ENCODE data around the gene CCDC141.
A peak's percentile ranks its signal among the peaks of the same experiment; 100 is the strongest.

Gene CCDC141

DNA sequence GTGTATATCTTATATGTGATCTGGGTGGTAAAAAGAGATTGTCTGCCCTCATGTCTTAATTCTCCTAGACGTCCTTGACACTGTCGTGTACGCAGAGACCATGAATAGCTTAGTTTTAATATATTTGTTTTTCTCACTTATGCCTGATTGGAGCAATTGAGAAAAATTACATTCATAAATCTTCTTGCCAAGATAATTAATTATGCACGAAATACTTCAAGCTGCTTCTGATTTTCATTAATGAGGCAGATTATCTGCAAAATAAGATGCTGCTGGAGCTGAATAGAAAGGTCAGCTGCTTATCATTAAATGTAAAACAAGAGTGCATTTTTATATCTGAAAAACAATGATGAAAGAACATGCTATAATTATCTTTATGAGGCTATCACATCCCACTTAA, 95.9 kb downstream of the CCDC141 start:
- DNase-seq: no peak

- no peak for DNase-seq
Measured at GRCh38 chr2:178951266-178952006, 98.5 kb downstream of the CCDC141 start.

- DNase-seq: no peak
Measured at GRCh38 chr2:178949584-178949983, 100.4 kb downstream of the CCDC141 start.

DNA sequence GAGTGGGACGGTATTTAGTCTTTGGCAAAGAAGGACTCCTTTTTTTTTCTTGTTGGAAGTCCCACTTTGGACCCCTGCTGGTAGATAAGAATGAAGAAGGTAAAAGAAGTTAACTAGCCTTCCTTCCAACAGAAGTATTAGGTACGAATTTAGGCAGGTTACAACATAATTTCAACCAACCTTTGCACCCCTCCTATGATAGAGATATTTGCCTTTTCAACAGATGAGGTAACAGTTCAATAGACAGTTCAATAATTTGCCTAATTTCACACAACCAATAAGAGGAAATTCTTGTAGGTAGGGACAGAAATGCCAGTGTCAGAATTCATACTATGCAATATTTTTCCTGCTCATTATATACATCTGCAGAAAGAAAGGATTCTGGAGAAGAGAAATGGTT, 100.8 kb downstream of the CCDC141 start:
- no peak for DNase-seq

DNA sequence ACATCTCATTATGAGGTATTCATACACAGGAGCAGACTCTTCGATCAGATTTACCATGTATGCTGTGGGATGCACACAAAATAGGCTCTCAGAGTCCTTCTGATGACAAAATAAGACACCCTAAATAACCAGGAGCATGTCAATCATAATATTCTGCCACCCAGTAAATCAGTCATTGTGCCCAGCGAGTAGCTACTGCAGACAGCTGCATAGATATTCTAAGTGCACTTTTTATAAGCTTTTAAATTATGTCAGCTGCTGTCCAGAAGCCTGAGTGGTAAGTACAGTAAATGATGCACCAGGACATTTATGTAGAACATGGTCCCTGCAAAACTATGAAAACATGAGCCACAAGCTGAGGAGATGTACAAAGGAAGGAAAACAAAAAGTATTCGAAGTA, 102.9 kb downstream of the CCDC141 start:
- DNase-seq: no peak

GRCh38 chr2:178946494-178946893, 103.4 kb downstream of the CCDC141 start:
- DNase-seq: no peak

DNA sequence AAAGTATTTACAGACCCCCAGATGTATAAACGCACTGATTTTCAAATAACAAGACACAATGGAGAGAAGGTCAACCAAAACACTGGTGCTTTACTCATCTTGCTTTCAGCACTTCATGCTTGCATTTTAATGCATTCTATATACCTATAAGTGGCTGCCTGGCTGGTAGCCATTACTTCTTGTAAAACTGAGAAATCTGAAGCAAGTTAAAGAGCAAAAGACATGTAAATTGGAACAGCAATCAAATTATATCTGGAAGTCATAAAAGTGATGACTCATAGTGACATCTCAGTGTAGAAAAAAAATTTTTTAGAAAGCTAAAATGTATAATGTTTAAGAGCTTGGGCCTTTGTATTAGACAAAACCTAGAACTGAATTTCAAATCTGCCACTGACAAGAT, 106.2 kb downstream of the CCDC141 start:
- no peak for DNase-seq

DNA sequence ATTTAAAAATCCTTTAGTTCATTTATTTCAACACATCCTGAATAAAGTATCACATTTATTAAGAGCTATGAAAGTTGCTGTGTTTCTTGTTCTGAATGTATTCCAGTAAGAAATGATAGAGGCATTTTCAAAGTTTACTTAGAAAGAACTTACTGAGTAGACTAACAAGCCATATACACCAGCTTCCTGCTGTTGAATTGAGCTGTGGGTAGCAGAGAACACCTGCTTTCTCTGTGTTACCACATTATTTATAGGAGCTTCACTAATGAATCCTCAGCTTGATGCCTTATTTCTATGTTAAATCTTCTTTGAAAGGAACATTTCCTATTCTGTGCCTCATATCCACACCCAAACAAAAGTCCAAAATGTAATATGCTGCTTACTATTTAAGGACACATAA, 115.4 kb downstream of the CCDC141 start:
- DNase-seq: no peak

- no peak for DNase-seq
Measured at GRCh38 chr2:178933493-178933892, 116.4 kb downstream of the CCDC141 start.

- DNase-seq: no peak
Measured at GRCh38 chr2:178928077-178928476, 121.9 kb downstream of the CCDC141 start.

GRCh38 chr2:178927173-178927572, 122.8 kb downstream of the CCDC141 start:
- DNase-seq: no peak

GRCh38 chr2:178924817-178925216, 125.1 kb downstream of the CCDC141 start:
- DNase-seq: no peak

- DNase-seq: no peak
Measured at GRCh38 chr2:178923546-178923945, 126.4 kb downstream of the CCDC141 start.

GRCh38 chr2:178920916-178921513, 128.9 kb downstream of the CCDC141 start:
- no peak for DNase-seq

- no peak for DNase-seq
Measured at GRCh38 chr2:178917555-178917954, 132.4 kb downstream of the CCDC141 start.

- DNase-seq: no peak
Measured at GRCh38 chr2:178915423-178916173, 134.3 kb downstream of the CCDC141 start.

GRCh38 chr2:178914259-178914849, 135.6 kb downstream of the CCDC141 start:
- DNase-seq: peak; percentile 77 to 83

DNA sequence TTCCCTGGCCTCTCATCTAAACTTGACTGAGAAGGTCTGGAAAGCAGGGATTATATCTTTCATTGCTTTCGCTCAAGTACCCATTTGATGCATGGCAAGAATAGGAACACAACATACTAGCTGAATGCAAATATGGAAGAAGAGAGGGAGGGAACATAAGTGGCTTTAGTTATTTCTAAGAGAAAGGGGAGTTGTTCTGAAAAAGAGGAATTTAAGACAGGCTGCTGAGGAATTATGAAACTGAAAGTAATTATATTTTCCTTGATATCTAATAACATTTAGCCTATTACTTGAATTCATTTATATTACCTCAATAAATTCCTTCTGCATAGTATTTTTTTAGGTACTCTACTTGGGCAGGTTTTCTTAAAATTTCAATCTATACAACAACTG, 136.9 kb downstream of the CCDC141 start:
- no peak for DNase-seq

- no peak for DNase-seq
Measured at GRCh38 chr2:178912416-178913048, 137.4 kb downstream of the CCDC141 start.

DNA sequence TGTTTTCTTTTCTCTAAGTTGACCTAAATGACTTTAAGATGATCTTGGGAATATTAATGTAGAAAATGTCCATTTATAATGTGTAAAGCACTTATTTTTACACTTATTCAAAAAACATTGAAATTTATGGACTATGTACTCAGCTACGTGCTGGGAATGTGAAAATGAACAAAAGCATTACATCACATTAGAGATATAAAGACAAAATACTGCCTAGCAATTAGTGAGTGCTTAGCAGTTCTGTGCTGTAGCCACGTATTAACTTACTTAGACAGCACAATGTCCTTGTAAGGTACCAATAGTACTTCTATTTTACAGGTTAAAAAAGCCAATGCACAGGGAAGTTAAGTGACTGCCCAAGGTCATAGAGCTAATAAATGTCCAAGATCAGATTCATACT, 138.9 kb downstream of the CCDC141 start:
- DNase-seq: no peak

DNA sequence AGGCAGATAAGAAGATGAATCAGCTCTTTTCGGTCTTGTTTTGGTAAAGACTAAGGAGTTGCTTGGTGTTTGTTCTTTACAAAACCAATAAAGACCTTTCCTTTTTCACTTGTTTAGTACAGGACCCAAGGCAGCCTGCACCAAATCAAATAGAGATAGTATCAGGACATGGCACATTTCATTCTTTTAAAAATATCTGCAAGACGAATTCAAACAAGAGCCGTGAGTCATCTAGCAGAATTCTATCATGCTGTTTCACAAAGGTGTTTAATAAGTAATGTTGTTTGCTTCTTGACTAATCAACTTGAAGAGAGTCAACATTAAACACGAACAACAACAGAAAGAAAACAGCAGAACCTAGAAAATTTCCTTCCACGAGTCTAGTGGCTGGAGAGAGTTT, 139.9 kb downstream of the CCDC141 start:
- no peak for DNase-seq

GRCh38 chr2:178909507-178909906, 140.4 kb downstream of the CCDC141 start:
- no peak for DNase-seq

DNA sequence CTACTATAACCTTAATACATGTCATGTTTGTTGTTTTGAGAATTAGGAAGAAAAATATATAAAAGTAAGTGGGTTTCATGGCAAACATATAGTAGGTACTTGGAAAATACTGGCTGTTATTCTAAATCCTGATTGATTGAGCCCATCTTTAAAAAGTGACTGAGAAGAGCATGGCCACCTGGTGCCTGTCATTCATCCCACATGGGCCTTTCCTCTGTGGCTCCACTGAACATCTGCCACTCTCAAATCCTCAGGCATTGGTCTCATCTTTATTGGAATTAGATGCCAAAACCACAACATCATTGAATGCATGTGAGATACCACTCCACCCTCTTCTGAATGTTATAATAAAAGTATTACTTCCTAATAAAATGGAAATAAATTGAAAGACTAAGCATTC, 141.1 kb downstream of the CCDC141 start:
- DNase-seq: no peak
